HCT116 (cell line): Measurements from ENCODE around the gene KDM7A. TPM values are rescaled to one million over a fixed set of nuclear protein-coding genes. Genes with fewer than 3 reads are reported as not detected.

Source experiments
- ATAC-seq: fragments of 200-7000 bp; cut with Tn5 transposase; 2 replicates; pipeline ENCODE4 v1.9.1; 2020; ENCODE audit warnings: mild to moderate bottlenecking, moderate library complexity
- BruUV-seq: library from RNA; stranded (reverse); fragments of 400-500 nt; replicated peaks from 2 replicates; lab custom pipeline; 2021; lab: Mats Ljungman, UMichigan
- CTCF ChIA-PET: fragments of 300-600 bp; sonication (Branson Sonifier 250); formaldehyde crosslinking; loops from one replicate; lab custom pipeline; 2021; ENCODE audit warnings: antibody characterized with exemption; lab: Charles Lee
- POLR2A ChIA-PET: fragments of 300-600, 350-600 bp; sonication (Branson Sonifier 250); formaldehyde crosslinking; loops from one replicate; lab custom pipeline; 2021; ENCODE audit warnings: antibody characterized with exemption; lab: Charles Lee
- RAD21 ChIA-PET, 2 experiments: fragments of 300-600 bp; sonication (Branson Sonifier 250); formaldehyde crosslinking; loops; one replicate each; lab custom pipeline; 2023; ENCODE audit warnings: low total read pairs in 2 of 2; ENCODE audit not compliant: uncharacterized antibody in 2 of 2, unreplicated experiment in 2 of 2, low non-redundant PET in 1 of 2; lab: Charles Lee
- DNase-seq: peaks from one replicate; pipeline ENCODE4 v3.0.0-alpha.2; 2010; ENCODE audit warnings: low read depth, low spot score
- H2AFZ ChIP-seq: fragments of 200-600 bp; shearing (Covaris generic), sonication (generic); 2 replicates; pipeline ENCODE4 v1.6.1; 2017; ENCODE audit warnings: low read depth, mixed run types, mixed read lengths, antibody characterized with exemption, low read length; ENCODE audit not compliant: poor library complexity, severe bottlenecking
- H3K27ac ChIP-seq: 2 replicates; pipeline ENCODE4 v1.5.1; 2012; ENCODE audit warnings: low read depth, low read length
- H3K27me3 ChIP-seq: fragments of 200-600 bp; sonication (generic); 2 replicates; pipeline ENCODE4 v1.6.1; 2016; ENCODE audit warnings: mixed run types, low read length, mixed read lengths; ENCODE audit not compliant: insufficient read depth
- H3K36me3 ChIP-seq, 2 experiments: fragments of 200-500 bp in 1 of 2; fragments of 200-600 bp in 1 of 2; sonication (Bioruptor generic) in 1 of 2; sonication (generic) in 1 of 2; 2 replicates each; pipeline versions ENCODE4 v1.5.1 to v1.6.1; 2014 to 2016; ENCODE audit warnings: low read length in 2 of 2, inconsistent platforms in 1 of 2, mixed read lengths in 1 of 2, mixed run types in 1 of 2; ENCODE audit not compliant: insufficient read depth in 2 of 2, control insufficient read depth in 1 of 2
- H3K4me1 ChIP-seq, 2 experiments: fragments of 200-600 bp in 1 of 2; sonication (generic) in 1 of 2; 2 replicates each; pipeline versions ENCODE4 v1.5.1 to v1.6.1; 2012 to 2017; ENCODE audit warnings: low read length in 2 of 2, inconsistent platforms in 1 of 2, mild to moderate bottlenecking in 1 of 2, mixed read lengths in 1 of 2, mixed run types in 1 of 2, moderate library complexity in 1 of 2; ENCODE audit not compliant: insufficient read depth in 2 of 2, control insufficient read depth in 1 of 2
- H3K4me2 ChIP-seq: fragments of 200-600 bp; sonication (generic); 2 replicates; pipeline ENCODE4 v1.6.1; 2017; ENCODE audit warnings: mixed run types, low read length, mixed read lengths
- H3K4me3 ChIP-seq, 2 experiments: fragments of 200-600 bp in 1 of 2; sonication (generic) in 1 of 2; replicated peaks in 1 of 2; 2 replicates each; pipeline ENCODE4 v1.5.1; 2011 to 2016; ENCODE audit warnings: low read length in 2 of 2, control low read depth in 1 of 2, low read depth in 1 of 2, mild to moderate bottlenecking in 1 of 2, mixed read lengths in 1 of 2, mixed run types in 1 of 2
- H3K79me2 ChIP-seq: fragments of 200-600 bp; sonication (generic); 2 replicates; pipeline ENCODE4 v1.6.1; 2017; ENCODE audit warnings: mild to moderate bottlenecking, mixed run types, low read length, moderate library complexity, mixed read lengths; ENCODE audit not compliant: insufficient read depth
- H3K9ac ChIP-seq: fragments of 200-600 bp; sonication (generic); 2 replicates; pipeline ENCODE4 v1.6.1; 2016; ENCODE audit warnings: low read length, mixed read lengths
- H3K9me2 ChIP-seq: fragments of 200-600 bp; sonication (generic), shearing (Covaris generic); 2 replicates; pipeline ENCODE4 v1.6.1; 2017; ENCODE audit warnings: mixed run types, mild to moderate bottlenecking, moderate library complexity; ENCODE audit not compliant: insufficient read depth
- H3K9me3 ChIP-seq, 2 experiments: fragments of 200-500 bp in 1 of 2; fragments of 200-600 bp in 1 of 2; sonication (Bioruptor generic) in 1 of 2; sonication (generic) in 1 of 2; 2 replicates each; pipeline ENCODE4 v1.6.1; 2014 to 2017; ENCODE audit warnings: low read length in 2 of 2, mixed read lengths in 2 of 2, inconsistent platforms in 1 of 2, low read depth in 1 of 2, mild to moderate bottlenecking in 1 of 2, mixed run types in 1 of 2, moderate library complexity in 1 of 2; ENCODE audit not compliant: control insufficient read depth in 1 of 2, insufficient read depth in 1 of 2
- H4K20me1 ChIP-seq: fragments of 200-600 bp; sonication (generic), shearing (Covaris generic); 2 replicates; pipeline ENCODE4 v1.6.1; 2017; ENCODE audit warnings: mixed run types, mild to moderate bottlenecking, moderate library complexity; ENCODE audit not compliant: insufficient read depth
- ATF3 ChIP-seq: IDR thresholded peaks from 2 replicates; pipeline ENCODE4 v1.6.1; 2012
- CBX3 ChIP-seq: IDR thresholded peaks from 2 replicates; pipeline ENCODE4 v1.6.1; 2012; ENCODE audit warnings: low read depth
- CTCF ChIP-seq, 3 experiments: fragments of 200-600 bp in 1 of 3; sonication (generic) in 1 of 3; IDR thresholded peaks in 2 of 3; conservative IDR thresholded peaks in 1 of 3; 2 replicates each; pipeline ENCODE4 v1.5.1; 2012 to 2017; ENCODE audit warnings: low read depth in 2 of 3, low read length in 2 of 3, antibody characterized with exemption in 1 of 3, borderline replicate concordance in 1 of 3, control low read depth in 1 of 3, mild to moderate bottlenecking in 1 of 3, mixed read lengths in 1 of 3, mixed run types in 1 of 3, moderate library complexity in 1 of 3; ENCODE audit not compliant: insufficient read depth in 1 of 3
- EZH2 ChIP-seq: fragments of 200-600 bp; sonication (generic); IDR thresholded peaks from 2 replicates; pipeline ENCODE4 v1.6.1; 2017; ENCODE audit warnings: antibody characterized with exemption, mixed run types
- FOSL1 ChIP-seq: IDR thresholded peaks from 2 replicates; pipeline ENCODE4 v1.6.1; 2012; ENCODE audit warnings: low read depth
- JUND ChIP-seq: IDR thresholded peaks from 2 replicates; pipeline ENCODE4 v1.6.1; 2012
- MAX ChIP-seq: IDR thresholded peaks from 2 replicates; pipeline ENCODE4 v1.6.1; 2012
- POLR2AphosphoS5 ChIP-seq: IDR thresholded peaks from 2 replicates; pipeline ENCODE4 v1.6.1; 2011; ENCODE audit warnings: mild to moderate bottlenecking, low read depth, low read length, moderate library complexity
- RAD21 ChIP-seq: IDR thresholded peaks from 2 replicates; pipeline ENCODE4 v1.6.1; 2012; ENCODE audit warnings: low read depth, mild to moderate bottlenecking
- REST ChIP-seq: IDR thresholded peaks from 2 replicates; pipeline ENCODE4 v1.6.1; 2012; ENCODE audit warnings: low read depth
- SIN3A ChIP-seq: IDR thresholded peaks from 2 replicates; pipeline ENCODE4 v1.6.1; 2012; ENCODE audit warnings: low read depth
- SP1 ChIP-seq: IDR thresholded peaks from 2 replicates; pipeline ENCODE4 v1.6.1; 2012; ENCODE audit warnings: low read depth
- SRF ChIP-seq: IDR thresholded peaks from 2 replicates; pipeline ENCODE4 v1.6.1; 2012; ENCODE audit warnings: low read depth
- YY1 ChIP-seq: IDR thresholded peaks from 2 replicates; pipeline ENCODE4 v1.6.1; 2011; ENCODE audit warnings: low read length, low read depth, moderate library complexity, mild to moderate bottlenecking; ENCODE audit not compliant: insufficient replicate concordance; ENCODE audit errors: extremely low read depth
- ZBTB33 ChIP-seq: IDR thresholded peaks from 2 replicates; pipeline ENCODE4 v1.6.1; 2011; ENCODE audit warnings: mild to moderate bottlenecking, low read length, moderate library complexity; ENCODE audit not compliant: insufficient replicate concordance; ENCODE audit errors: extremely low read depth
- ZNF274 ChIP-seq: fragments of 200-500 bp; sonication (Bioruptor generic); IDR thresholded peaks from 2 replicates; pipeline ENCODE4 v1.6.1; 2014; ENCODE audit warnings: mild to moderate bottlenecking, low read depth, low read length, inconsistent platforms
- intact Hi-C: fragments of 100-400 bp; cut with micrococcal nuclease; formaldehyde crosslinking; loops from 2 replicates; pipeline ENCODE4 v1.10.0; 2022
- total RNA-seq: library from RNA; stranded (reverse); gene quantifications from one replicate; pipeline ENCODE4 v1.2.1, GENCODE V29; 2021; ENCODE audit not compliant: unreplicated experiment

Gene KDM7A
- total RNA-seq, 1 experiment from 2014 or later = 11.6 TPM

- H3K4me2 ChIP-seq = peak overlapping the region; percentile 92
- 0 out of 4 replicates have a peak, but pooled peaks cover 0 to 3% of the 10 kb centered on the region in 2 experiments for H3K36me3 ChIP-seq
- H3K27ac ChIP-seq = peak overlapping the region; percentile 10; the same call in 1 of the 2 replicates
- peak; percentile 60; the same call in 1 of the 2 replicates for TF ChIP-seq CBX3
- TF ChIP-seq SIN3A = peak; percentile 51; the same call in 1 of the 2 replicates
- peak; percentile 60; the same call in 1 of the 2 replicates for TF ChIP-seq FOSL1
- TF ChIP-seq ZNF274 = no peak
- TF ChIP-seq JUND = peak; percentile 53; the same call in 1 of the 2 replicates
- TF ChIP-seq ATF3 = no peak; the same call in 1 of the 2 replicates
- TF ChIP-seq SP1 = peak; percentile 34; the same call in 1 of the 2 replicates
- no peak for TF ChIP-seq CTCF (IDR thresholded peaks at IDR 0.05 in 2 of 3, conservative IDR thresholded peaks at IDR 0.05 in 1 of 3; ENCODE audit: borderline replicate concordance in 1 of 3, insufficient read depth in 1 of 3, low read depth in 2 of 3, low read length in 2 of 3)
- TF ChIP-seq MAX = peak; percentile 52; the same call in 1 of the 2 replicates
- TF ChIP-seq YY1 = peak; percentile 4
- TF ChIP-seq RAD21 = no peak
- TF ChIP-seq ZBTB33 = no peak
- no peak for TF ChIP-seq SRF
- TF ChIP-seq REST = no peak
- TF ChIP-seq EZH2 = no peak
- peak; percentile 47; the same call in 1 of the 2 replicates for TF ChIP-seq POLR2AphosphoS5
- DNase-seq (peak; percentile 73), ATAC-seq (peak; percentile 26)
- no peak overlapping the region for H3K9ac ChIP-seq
- ChIA-PET RAD21 (no interaction called here), POLR2A (interaction anchor here (0.6 kb wide), 1 partner anchor 716 kb away, joined by 3 read pairs; no protein-coding TSS in a partner anchor), CTCF (no interaction called here)
- H2AFZ ChIP-seq = no peak overlapping the region
- H4K20me1 ChIP-seq = no peaks in the 10 kb centered on the region
- H3K27me3 ChIP-seq = no peaks in the 10 kb centered on the region
- intact Hi-C loops = loop anchor here (5.0 kb wide), 1 partner anchor 118 kb away; the partner anchor contains the start of gene KDM7A
- H3K9me3 ChIP-seq = no peaks in the 10 kb centered on the region
- H3K79me2 ChIP-seq = peaks cover 12% of the 10 kb centered on the region; the same call in 1 of the 2 replicates
- peaks cover 25 to 54% of the 10 kb centered on the region in 2 experiments for H3K4me1 ChIP-seq
- H3K4me3 ChIP-seq = 0 out of 4 replicates have a peak overlapping the region, but pooled peaks of 1 of the 2 experiments have one; percentile 20
- H3K9me2 ChIP-seq = no peaks in the 10 kb centered on the region
- BruUV-seq = no TSS peak
Observed at GRCh38 chr7:140059273-140060242, 117.2 kb downstream of the KDM7A start.
